H9 (cell line): Measurements from ENCODE around the gene CORO2B. TPM values are rescaled to one million over a fixed set of nuclear protein-coding genes. Genes with fewer than 3 reads are reported as not detected.

Experiments
- DNase-seq: peaks from one replicate; pipeline ENCODE4 v3.0.0-alpha.2; 2017
- H2AFZ ChIP-seq: one replicate; pipeline ENCODE4 v1.6.1; 2013; ENCODE audit warnings: mild to moderate bottlenecking, low read length, control low read depth, moderate library complexity
- H2AK5ac ChIP-seq: 2 replicates; pipeline ENCODE4 v1.6.1; 2013; ENCODE audit warnings: low read length, control low read depth, mixed read lengths; ENCODE audit not compliant: insufficient read length
- H2BK120ac ChIP-seq: one replicate; pipeline ENCODE4 v1.6.1; 2013; ENCODE audit warnings: low read depth, mild to moderate bottlenecking, low read length, control low read depth, inconsistent platforms; ENCODE audit not compliant: poor library complexity, severe bottlenecking
- H2BK12ac ChIP-seq: 2 replicates; pipeline ENCODE4 v1.6.1; 2013; ENCODE audit warnings: low read length, control low read depth, mixed read lengths, low read depth; ENCODE audit not compliant: insufficient read length
- H2BK15ac ChIP-seq: 2 replicates; pipeline ENCODE4 v1.6.1; 2013; ENCODE audit warnings: low read depth, low read length, control low read depth
- H2BK20ac ChIP-seq: one replicate; pipeline ENCODE4 v1.6.1; 2013; ENCODE audit warnings: low read depth, mild to moderate bottlenecking, low read length, control low read depth, inconsistent platforms; ENCODE audit not compliant: poor library complexity, severe bottlenecking
- H2BK5ac ChIP-seq: 2 replicates; pipeline ENCODE4 v1.6.1; 2013; ENCODE audit warnings: low read length, control low read depth, mixed read lengths; ENCODE audit not compliant: insufficient read length
- H3K14ac ChIP-seq: 2 replicates; pipeline ENCODE4 v1.6.1; 2013; ENCODE audit warnings: low read length, control low read depth; ENCODE audit not compliant: insufficient read depth
- H3K18ac ChIP-seq: 2 replicates; pipeline ENCODE4 v1.6.1; 2013; ENCODE audit warnings: low read depth, mild to moderate bottlenecking, mixed read lengths, low read length, control low read depth; ENCODE audit not compliant: insufficient read length
- H3K23ac ChIP-seq: 2 replicates; pipeline ENCODE4 v1.6.1; 2013; ENCODE audit warnings: low read length, control low read depth, mixed read lengths, low read depth; ENCODE audit not compliant: insufficient read length
- H3K23me2 ChIP-seq: 2 replicates; pipeline ENCODE4 v1.6.1; 2013; ENCODE audit warnings: low read depth, mild to moderate bottlenecking, mixed read lengths, low read length, control low read depth; ENCODE audit not compliant: insufficient read length, poor library complexity, severe bottlenecking
- H3K27ac ChIP-seq: 2 replicates; pipeline ENCODE4 v1.5.1; 2013; ENCODE audit warnings: low read length, control low read depth, mixed read lengths, low read depth; ENCODE audit not compliant: insufficient read length
- H3K27me3 ChIP-seq: 2 replicates; pipeline ENCODE4 v1.6.1; 2013; ENCODE audit warnings: low read length, control low read depth, inconsistent platforms; ENCODE audit not compliant: insufficient read depth
- H3K4ac ChIP-seq: 2 replicates; pipeline ENCODE4 v1.6.1; 2013; ENCODE audit warnings: low read depth, mild to moderate bottlenecking, control low read depth, inconsistent platforms, low read length, moderate library complexity
- H3K4me1 ChIP-seq: 2 replicates; pipeline ENCODE4 v1.6.1; 2013; ENCODE audit warnings: low read length, control low read depth, inconsistent platforms; ENCODE audit not compliant: insufficient read depth
- H3K4me2 ChIP-seq: 2 replicates; pipeline ENCODE4 v1.6.1; 2013; ENCODE audit warnings: low read length, control low read depth, mixed read lengths; ENCODE audit not compliant: insufficient read length, insufficient read depth
- H3K56ac ChIP-seq: 2 replicates; pipeline ENCODE4 v1.6.1; 2013; ENCODE audit warnings: low read depth, mild to moderate bottlenecking, mixed read lengths, low read length, control low read depth; ENCODE audit not compliant: insufficient read length
- H3K79me1 ChIP-seq: 2 replicates; pipeline ENCODE4 v1.6.1; 2013; ENCODE audit warnings: low read depth, mild to moderate bottlenecking, moderate library complexity, low read length, control low read depth, inconsistent platforms; ENCODE audit not compliant: insufficient read depth, poor library complexity, severe bottlenecking
- H3K79me2 ChIP-seq: 2 replicates; pipeline ENCODE4 v1.6.1; 2013; ENCODE audit warnings: low read length, control low read depth, inconsistent platforms; ENCODE audit not compliant: insufficient read depth
- H3K9ac ChIP-seq: 2 replicates; pipeline ENCODE4 v1.6.1; 2013; ENCODE audit warnings: low read length, control low read depth, mixed read lengths; ENCODE audit not compliant: insufficient read length; ENCODE audit errors: extremely low read depth
- H3K9me3 ChIP-seq: one replicate; pipeline ENCODE4 v1.6.1; 2013; ENCODE audit warnings: low read depth, low read length, inconsistent platforms; ENCODE audit not compliant: control insufficient read depth
- H3T11ph ChIP-seq: one replicate; pipeline ENCODE4 v1.6.1; 2013; ENCODE audit warnings: mild to moderate bottlenecking, low read length, control low read depth, inconsistent platforms
- H4K20me1 ChIP-seq: one replicate; pipeline ENCODE4 v1.6.1; 2013; ENCODE audit not compliant: control insufficient read depth, insufficient read length, insufficient read depth
- H4K5ac ChIP-seq: 2 replicates; pipeline ENCODE4 v1.6.1; 2013; ENCODE audit warnings: low read depth, mild to moderate bottlenecking, mixed read lengths, low read length, control low read depth; ENCODE audit not compliant: insufficient read length
- H4K8ac ChIP-seq: replicated peaks from 2 replicates; pipeline ENCODE4 v1.6.1; 2013; ENCODE audit warnings: low read length, control low read depth, mixed read lengths, low read depth; ENCODE audit not compliant: insufficient read length
- H4K91ac ChIP-seq: 2 replicates; pipeline ENCODE4 v1.6.1; 2013; ENCODE audit warnings: low read depth, mild to moderate bottlenecking, moderate library complexity, mixed read lengths, low read length, control low read depth; ENCODE audit not compliant: insufficient read length
- H3K27ac Mint-ChIP-seq, 3 experiments: 2 replicates in 2 of 3; 3 replicates in 1 of 3; pipeline ENCODE4 v1.8.0; 2020 to 2021; ENCODE audit warnings: mixed read lengths in 3 of 3, mild to moderate bottlenecking in 1 of 3, moderate library complexity in 1 of 3
- H3K27me3 Mint-ChIP-seq: 2 replicates; pipeline ENCODE4 v1.8.0; 2021; ENCODE audit warnings: low read depth, mild to moderate bottlenecking, moderate library complexity, mixed read lengths
- H3K36me3 Mint-ChIP-seq, 3 experiments: 2 replicates in 2 of 3; 3 replicates in 1 of 3; pipeline ENCODE4 v1.8.0; 2020 to 2021; ENCODE audit warnings: low read depth in 3 of 3, mixed read lengths in 3 of 3; ENCODE audit not compliant: insufficient read depth in 1 of 3
- H3K4me1 Mint-ChIP-seq, 2 experiments: 2 replicates each; pipeline ENCODE4 v1.8.0; 2020; ENCODE audit warnings: mixed read lengths in 2 of 2
- H3K4me3 Mint-ChIP-seq, 2 experiments: 2 replicates in 1 of 2; 3 replicates in 1 of 2; pipeline ENCODE4 v1.8.0; 2020 to 2021; ENCODE audit warnings: mild to moderate bottlenecking in 2 of 2, mixed read lengths in 2 of 2, moderate library complexity in 1 of 2
- H3K9me3 Mint-ChIP-seq, 2 experiments: 2 replicates in 1 of 2; 3 replicates in 1 of 2; pipeline ENCODE4 v1.8.0; 2020; ENCODE audit warnings: mild to moderate bottlenecking in 2 of 2, mixed read lengths in 2 of 2, moderate library complexity in 1 of 2
- CTCF ChIP-seq: fragments of 200-600 bp; sonication (generic); conservative IDR thresholded peaks from 3 replicates; pipeline ENCODE4 v1.8.0; 2021; ENCODE audit warnings: antibody characterized with exemption, mild to moderate bottlenecking
- total RNA-seq: library from RNA; stranded (reverse); gene quantifications from 2 replicates; pipeline ENCODE4 v1.2.1, GENCODE V29; 2021

Gene CORO2B
- total RNA-seq, 1 experiment from 2014 or later = 3.1 TPM

- no peak overlapping the region for H3K9ac ChIP-seq
- no peak overlapping the region for H3K14ac ChIP-seq
- no peaks in the 10 kb centered on the region for H3K23me2 ChIP-seq
- H3K56ac ChIP-seq = no peak overlapping the region
- no peaks in the 10 kb centered on the region for H3K79me2 ChIP-seq
- TF ChIP-seq CTCF = no peak
- no peaks in the 10 kb centered on the region for H3K27me3 ChIP-seq
- Mint-ChIP-seq H3K27ac (no peak overlapping the region), H3K9me3 (peaks cover 22% of the 10 kb centered on the region in 2 experiments), H3K4me3 (no peak overlapping the region), H3K4me1 (no peaks in the 10 kb centered on the region), H3K27me3 (peaks cover 2% of the 10 kb centered on the region; the same call in 1 of the 2 replicates), H3K36me3 (peaks cover 3 to 15% (median 7%) of the 10 kb centered on the region in 3 experiments)
- no peak overlapping the region for H4K8ac ChIP-seq
- no peak overlapping the region for H2BK15ac ChIP-seq
- no peak overlapping the region for H4K91ac ChIP-seq
- no peak overlapping the region for H3K4ac ChIP-seq
- no peak overlapping the region for H3K4me2 ChIP-seq
- no peaks in the 10 kb centered on the region for H3K4me1 ChIP-seq
- no peaks in the 10 kb centered on the region for H3K9me3 ChIP-seq
- H2BK5ac ChIP-seq = no peak overlapping the region
- no peak overlapping the region for H3T11ph ChIP-seq
- no peak overlapping the region for H2AK5ac ChIP-seq
- H3K23ac ChIP-seq = no peak overlapping the region
- H4K20me1 ChIP-seq = no peaks in the 10 kb centered on the region
- no peak overlapping the region for H3K27ac ChIP-seq
- DNase-seq = no peak
- no peak overlapping the region for H2BK12ac ChIP-seq
- no peaks in the 10 kb centered on the region for H3K79me1 ChIP-seq
- H2BK20ac ChIP-seq = no peak overlapping the region
- H3K18ac ChIP-seq = no peak overlapping the region
- H2BK120ac ChIP-seq = no peak overlapping the region
- H4K5ac ChIP-seq = no peak overlapping the region
- H2AFZ ChIP-seq = no peak overlapping the region
Observed at GRCh38 chr15:68537097-68537496, 41.7 kb upstream of the CORO2B start.
